PFSK-1 (cell line): ENCODE results near the gene RHBG.

Experiments
- FOXP2 ChIP-seq: optimal IDR thresholded peaks from 2 replicates; pipeline ENCODE3; 2011; ENCODE audit warnings: borderline replicate concordance, control low read depth, inconsistent platforms; ENCODE audit not compliant: insufficient read depth; ENCODE audit errors: extremely low read length, extremely low read depth
- POLR2AphosphoS5 ChIP-seq: IDR thresholded peaks from 2 replicates; pipeline ENCODE4 v1.6.1; 2012; ENCODE audit warnings: low read depth, mild to moderate bottlenecking, control low read depth, low read length, moderate library complexity
- REST ChIP-seq, 2 experiments: IDR thresholded peaks; 2 replicates each; pipeline versions ENCODE4 v1.6.1 to v1.8.0; 2011 to 2012; ENCODE audit warnings: low read depth in 2 of 2, low read length in 2 of 2, control low read depth in 1 of 2, inconsistent platforms in 1 of 2, mild to moderate bottlenecking in 1 of 2, moderate library complexity in 1 of 2; ENCODE audit not compliant: insufficient read depth in 1 of 2
- SIN3A ChIP-seq: IDR thresholded peaks from 2 replicates; pipeline ENCODE4 v1.6.1; 2012; ENCODE audit warnings: mild to moderate bottlenecking, low read length, moderate library complexity, borderline replicate concordance; ENCODE audit not compliant: insufficient read depth
- TAF1 ChIP-seq: IDR thresholded peaks from 2 replicates; pipeline ENCODE4 v1.6.1; 2012; ENCODE audit warnings: low read length, control low read depth, borderline replicate concordance; ENCODE audit not compliant: insufficient read depth

The RHBG gene

GRCh38 chr1:156372876-156373275 is 3.9 kb downstream of the RHBG start:
- TF ChIP-seq TAF1 (no peak), POLR2AphosphoS5 (no peak), SIN3A (no peak), FOXP2 (no peak), REST (IDR thresholded peaks at IDR 0.05; ENCODE audit: insufficient read depth in 1 of 2, low read depth in 2 of 2, low read length in 2 of 2) (no peak)

- TF ChIP-seq TAF1 (no peak), FOXP2 (no peak), SIN3A (no peak), REST (IDR thresholded peaks at IDR 0.05; ENCODE audit: insufficient read depth in 1 of 2, low read depth in 2 of 2, low read length in 2 of 2) (no peak), POLR2AphosphoS5 (no peak)
These were observed 4.5 kb downstream of the RHBG start for GRCh38 chr1:156373546-156373945.

GRCh38 chr1:156376146-156376545 is 7.1 kb downstream of the RHBG start:
- TF ChIP-seq REST (IDR thresholded peaks at IDR 0.05; ENCODE audit: insufficient read depth in 1 of 2, low read depth in 2 of 2, low read length in 2 of 2) (no peak), POLR2AphosphoS5 (no peak), TAF1 (no peak), SIN3A (no peak), FOXP2 (no peak)

GRCh38 chr1:156376958-156377919 is 8.2 kb downstream of the RHBG start:
- TF ChIP-seq TAF1, result no peak
- TF ChIP-seq POLR2AphosphoS5, result no peak
- TF ChIP-seq FOXP2, result no peak
- TF ChIP-seq SIN3A, result no peak
- TF ChIP-seq REST (IDR thresholded peaks at IDR 0.05; ENCODE audit: insufficient read depth in 1 of 2, low read depth in 2 of 2, low read length in 2 of 2), result no peak
